ENCODE data around the gene SLC22A13.
"Not testable (repeated sequence)": the region's sequence is repeated elsewhere in the genome, so short reads cannot be mapped to it uniquely, and the experiment has no call there.

The SLC22A13 gene

GRCh38 chr3:38314764-38315487 lies 49.3 kb downstream of the SLC22A13 start:
- DNase-seq (ENCODE audit: low read depth, low spot score) = no peak
- Histone ChIP-seq H3K36me3 (ENCODE audit: control insufficient read depth, insufficient read depth, low read length) (no peaks in the 10 kb centered on the region), H3K27me3 (ENCODE audit: control insufficient read depth, insufficient read depth, low read length) (no peaks in the 10 kb centered on the region), H3K4me3 (ENCODE audit: low read length) (no peak overlapping the region), H3K9me3 (ENCODE audit: control insufficient read depth, insufficient read depth, low read length) (no peaks in the 10 kb centered on the region), H3K27ac (ENCODE audit: low read length) (no peak overlapping the region), H3K4me1 (ENCODE audit: control insufficient read depth, insufficient read depth, low read length) (peaks cover 3% of the 10 kb centered on the region)
- WGBS (ENCODE audit: insufficient coverage, insufficient read length) = no CpG with 5 or more reads among the region's 5 CpGs

DNA sequence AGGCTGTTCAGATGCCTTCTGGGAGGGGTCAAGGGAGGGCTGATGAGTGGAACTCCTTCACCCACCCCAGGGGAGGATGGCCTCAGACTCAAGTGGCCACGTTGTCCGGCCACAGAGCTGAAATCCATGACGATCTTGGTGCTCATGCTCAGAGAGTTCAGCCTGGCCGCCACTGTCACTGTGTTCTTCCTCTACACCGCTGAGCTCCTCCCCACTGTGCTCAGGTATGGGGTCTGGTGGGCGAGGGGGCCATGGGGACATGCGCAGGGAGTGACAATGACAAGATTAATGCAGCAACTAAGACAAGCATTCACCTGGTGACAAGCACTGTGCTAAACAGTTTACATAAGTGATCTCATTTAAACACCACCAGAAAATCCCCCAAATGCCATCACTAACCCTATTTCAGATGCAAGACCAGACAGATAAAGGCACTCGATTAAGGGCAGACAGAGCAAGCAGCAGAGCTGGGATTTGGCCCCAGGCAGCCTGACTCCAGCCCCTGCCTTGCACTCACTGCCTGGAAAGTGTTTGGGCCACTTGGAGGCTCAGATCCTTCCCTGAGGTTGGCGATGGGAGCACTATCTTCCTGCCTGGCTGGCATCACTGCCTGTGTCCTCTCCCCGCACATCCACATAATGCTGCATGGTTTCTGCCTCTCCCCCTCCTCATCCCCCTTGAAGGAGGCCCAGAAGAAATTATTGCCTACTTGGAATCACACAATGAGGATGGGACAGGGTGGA lies 50.0 kb downstream of the SLC22A13 start:
- no peaks in the 10 kb centered on the region for H3K27me3 ChIP-seq (ENCODE audit: control insufficient read depth, insufficient read depth, low read length)
- no peak for DNase-seq (ENCODE audit: low read depth, low spot score)

DNA sequence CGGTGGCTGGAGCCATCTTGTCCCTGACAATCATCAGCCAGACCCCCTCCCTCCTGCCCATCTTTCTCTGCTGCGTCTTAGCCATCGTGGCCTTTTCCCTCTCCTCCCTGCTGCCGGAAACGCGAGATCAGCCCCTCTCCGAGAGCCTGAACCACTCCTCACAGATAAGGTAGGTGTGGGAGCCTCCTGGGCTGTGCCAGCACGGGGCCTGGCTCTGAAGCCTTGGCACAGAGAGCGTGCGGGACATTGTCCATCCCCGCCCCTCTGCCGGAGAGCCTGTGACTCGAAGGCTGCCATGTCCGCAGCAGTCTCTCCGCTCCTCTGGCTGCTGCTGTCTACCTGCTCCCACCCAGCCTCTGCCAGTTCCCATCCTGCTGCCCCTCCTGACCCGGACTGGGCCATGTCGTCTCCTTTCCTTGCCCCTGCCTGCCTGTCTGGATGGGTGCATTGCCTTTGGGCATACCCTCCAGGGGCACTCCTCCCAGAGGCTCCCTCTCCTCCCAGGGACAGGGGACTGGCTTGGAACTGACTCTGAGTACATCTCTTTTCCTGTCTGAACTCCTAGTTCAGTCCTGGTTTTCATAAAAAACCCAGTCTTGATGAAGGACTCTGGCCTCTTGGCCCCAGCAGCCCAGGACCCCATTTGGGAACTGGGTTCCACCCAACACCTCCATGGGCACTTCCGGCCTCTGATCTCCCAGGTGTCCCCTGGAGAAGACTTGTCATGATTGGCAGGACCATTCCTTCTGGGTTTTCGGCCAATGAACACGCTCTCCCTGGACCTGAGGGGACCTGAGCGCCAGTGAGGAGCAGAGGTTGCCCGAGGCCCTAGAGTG lies 51.0 kb downstream of the SLC22A13 start:
- peaks cover 3% of the 10 kb centered on the region for H3K4me1 ChIP-seq (ENCODE audit: control insufficient read depth, insufficient read depth, low read length)
- no peaks in the 10 kb centered on the region for H3K36me3 ChIP-seq (ENCODE audit: control insufficient read depth, insufficient read depth, low read length)
- no peaks in the 10 kb centered on the region for H3K9me3 ChIP-seq (ENCODE audit: control insufficient read depth, insufficient read depth, low read length)
- no peak overlapping the region for H3K4me3 ChIP-seq (ENCODE audit: low read length)
- WGBS (ENCODE audit: insufficient coverage, insufficient read length) = no CpG with 5 or more reads among the region's 22 CpGs
- no peaks in the 10 kb centered on the region for H3K27me3 ChIP-seq (ENCODE audit: control insufficient read depth, insufficient read depth, low read length)
- no peak overlapping the region for H3K27ac ChIP-seq (ENCODE audit: low read length)
- no peak for DNase-seq (ENCODE audit: low read depth, low spot score)

More for the DNA sequence above, 50.0 kb downstream of the SLC22A13 start:
- Histone ChIP-seq H3K4me3 (ENCODE audit: low read length) (no peak overlapping the region), H3K27ac (ENCODE audit: low read length) (no peak overlapping the region), H3K9me3 (ENCODE audit: control insufficient read depth, insufficient read depth, low read length) (no peaks in the 10 kb centered on the region), H3K36me3 (ENCODE audit: control insufficient read depth, insufficient read depth, low read length) (no peaks in the 10 kb centered on the region), H3K4me1 (ENCODE audit: control insufficient read depth, insufficient read depth, low read length) (peaks cover 3% of the 10 kb centered on the region)
- WGBS (ENCODE audit: insufficient coverage, insufficient read length) = no CpG with 5 or more reads among the region's 10 CpGs

- Histone ChIP-seq H3K4me1 (ENCODE audit: control insufficient read depth, insufficient read depth, low read length) (peaks cover 3% of the 10 kb centered on the region), H3K27ac (ENCODE audit: low read length) (no peak overlapping the region), H3K4me3 (ENCODE audit: low read length) (no peak overlapping the region), H3K27me3 (ENCODE audit: control insufficient read depth, insufficient read depth, low read length) (no peaks in the 10 kb centered on the region), H3K9me3 (ENCODE audit: control insufficient read depth, insufficient read depth, low read length) (no peaks in the 10 kb centered on the region), H3K36me3 (ENCODE audit: control insufficient read depth, insufficient read depth, low read length) (no peaks in the 10 kb centered on the region)
- no CpG with 5 or more reads among the region's 7 CpGs for WGBS (ENCODE audit: insufficient coverage, insufficient read length)
- no peak for DNase-seq (ENCODE audit: low read depth, low spot score)
These were observed 51.7 kb downstream of the SLC22A13 start for GRCh38 chr3:38317192-38317759.

DNA sequence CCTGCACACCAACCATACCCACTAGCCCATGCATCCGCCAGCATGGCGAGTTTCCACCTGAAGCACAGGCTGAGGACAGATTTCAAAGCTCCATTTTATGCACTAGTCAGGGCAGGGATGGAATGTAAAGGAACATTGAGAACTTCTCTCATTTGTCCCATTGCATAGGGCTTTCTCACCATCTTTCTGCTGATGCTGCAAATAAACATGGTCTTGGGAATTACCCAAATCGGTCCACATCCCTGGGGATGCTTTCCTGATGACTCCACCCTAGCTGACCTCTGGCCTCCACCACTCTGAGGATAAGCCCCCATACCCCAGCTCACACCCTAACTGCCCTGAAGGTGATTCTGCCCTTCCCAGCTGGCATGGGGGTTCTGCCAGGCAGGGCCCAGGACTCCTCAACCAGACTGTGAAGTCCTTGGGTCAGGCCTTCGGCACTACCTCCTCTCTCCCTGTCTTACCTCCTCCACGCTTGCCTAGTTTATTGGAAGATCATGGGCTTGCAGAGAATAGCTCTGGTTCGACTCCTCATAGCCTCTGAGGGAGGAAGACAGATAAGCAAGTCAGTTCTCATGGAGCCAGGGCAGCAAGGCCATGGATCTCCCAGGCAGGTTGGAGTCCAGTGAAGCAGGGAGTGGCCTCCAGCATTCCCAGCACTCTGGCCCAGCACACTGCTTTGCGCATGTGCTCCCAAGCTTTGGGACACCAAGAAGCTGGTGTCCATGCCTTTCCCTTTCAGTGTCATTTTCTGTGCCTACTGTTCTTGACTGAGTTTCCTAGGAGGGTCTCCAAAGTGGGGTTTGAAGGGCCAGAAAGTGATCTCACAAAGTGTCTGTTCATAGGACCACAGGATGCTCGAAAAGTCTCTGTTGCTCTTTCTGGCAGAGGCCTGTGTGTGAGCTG lies 53.4 kb downstream of the SLC22A13 start:
- H3K4me3 ChIP-seq (ENCODE audit: low read length) = no peak overlapping the region
- no peak for DNase-seq (ENCODE audit: low read depth, low spot score)
- H3K27ac ChIP-seq (ENCODE audit: low read length) = no peak overlapping the region
- H3K9me3 ChIP-seq (ENCODE audit: control insufficient read depth, insufficient read depth, low read length) = no peaks in the 10 kb centered on the region
- no peaks in the 10 kb centered on the region for H3K36me3 ChIP-seq (ENCODE audit: control insufficient read depth, insufficient read depth, low read length)
- no CpG with 5 or more reads among the region's 8 CpGs for WGBS (ENCODE audit: insufficient coverage, insufficient read length)
- no peaks in the 10 kb centered on the region for H3K27me3 ChIP-seq (ENCODE audit: control insufficient read depth, insufficient read depth, low read length)
- H3K4me1 ChIP-seq (ENCODE audit: control insufficient read depth, insufficient read depth, low read length) = peaks cover 3% of the 10 kb centered on the region

- WGBS (ENCODE audit: insufficient coverage, insufficient read length) = no CpG with 5 or more reads among the region's 4 CpGs
- H3K4me3 ChIP-seq (ENCODE audit: low read length); H3K9me3 ChIP-seq (ENCODE audit: control insufficient read depth, insufficient read depth, low read length); H3K27ac ChIP-seq (ENCODE audit: low read length); H3K36me3 ChIP-seq (ENCODE audit: control insufficient read depth, insufficient read depth, low read length); H3K4me1 ChIP-seq (ENCODE audit: control insufficient read depth, insufficient read depth, low read length); H3K27me3 ChIP-seq (ENCODE audit: control insufficient read depth, insufficient read depth, low read length); DNase-seq (ENCODE audit: low read depth, low spot score): not testable (repeated sequence)
These were observed 55.0 kb downstream of the SLC22A13 start for GRCh38 chr3:38320638-38321037.

GRCh38 chr3:38323060-38323459 lies 57.4 kb downstream of the SLC22A13 start:
- H3K36me3 ChIP-seq (ENCODE audit: control insufficient read depth, insufficient read depth, low read length) = no peaks in the 10 kb centered on the region
- no peaks in the 10 kb centered on the region; the same call in 1 of the 2 replicates for H3K9me3 ChIP-seq (ENCODE audit: control insufficient read depth, insufficient read depth, low read length)
- no CpG with 5 or more reads among the region's 1 CpG for WGBS (ENCODE audit: insufficient coverage, insufficient read length)
- H3K4me1 ChIP-seq (ENCODE audit: control insufficient read depth, insufficient read depth, low read length) = no peaks in the 10 kb centered on the region
- no peak overlapping the region for H3K4me3 ChIP-seq (ENCODE audit: low read length)
- no peak overlapping the region for H3K27ac ChIP-seq (ENCODE audit: low read length)
- DNase-seq (ENCODE audit: low read depth, low spot score) = no peak
- H3K27me3 ChIP-seq (ENCODE audit: control insufficient read depth, insufficient read depth, low read length) = no peaks in the 10 kb centered on the region

- no CpG with 5 or more reads among the region's 2 CpGs for WGBS (ENCODE audit: insufficient coverage, insufficient read length)
These were observed 59.6 kb downstream of the SLC22A13 start for GRCh38 chr3:38325256-38325655.

DNA sequence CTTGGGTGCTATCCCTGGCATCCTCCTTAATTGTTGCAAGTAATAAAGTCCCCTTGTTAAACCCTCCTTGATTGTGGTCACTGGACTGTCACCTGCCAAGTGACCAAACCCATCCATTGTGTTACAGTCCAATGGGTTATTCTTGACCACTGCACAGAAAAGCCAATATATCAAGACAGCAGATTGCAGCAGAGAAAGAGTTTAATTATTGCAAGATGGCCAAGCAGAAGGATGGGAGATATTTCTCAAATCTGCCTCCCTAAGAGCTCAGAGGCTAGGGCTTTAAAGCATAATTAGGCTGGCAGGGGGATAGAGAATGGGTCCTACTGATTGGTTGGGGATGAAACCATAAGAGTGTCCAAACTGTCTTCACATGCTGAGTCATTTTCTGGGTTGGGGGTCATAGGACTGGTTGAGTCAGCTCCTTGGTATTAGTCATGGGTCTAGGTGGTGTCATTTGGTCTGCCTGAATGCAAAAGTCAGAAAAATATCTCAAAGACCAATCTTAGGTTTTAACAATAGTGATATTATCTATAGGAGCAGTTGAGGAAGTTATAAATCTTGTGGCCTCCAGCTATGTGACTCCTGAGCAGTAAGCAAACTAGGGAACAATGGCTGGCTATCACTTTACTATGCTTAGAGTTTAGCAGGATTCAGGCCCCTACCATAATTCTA lies 61.9 kb downstream of the SLC22A13 start:
- Histone ChIP-seq H3K4me1 (ENCODE audit: control insufficient read depth, insufficient read depth, low read length) (no peaks in the 10 kb centered on the region), H3K9me3 (ENCODE audit: control insufficient read depth, insufficient read depth, low read length) (no peaks in the 10 kb centered on the region; the same call in 1 of the 2 replicates), H3K27ac (ENCODE audit: low read length) (no peak overlapping the region), H3K36me3 (ENCODE audit: control insufficient read depth, insufficient read depth, low read length) (no peaks in the 10 kb centered on the region), H3K27me3 (ENCODE audit: control insufficient read depth, insufficient read depth, low read length) (no peaks in the 10 kb centered on the region), H3K4me3 (ENCODE audit: low read length) (no peak overlapping the region)
- no peak for DNase-seq (ENCODE audit: low read depth, low spot score)

More at GRCh38 chr3:38325256-38325655, 59.6 kb downstream of the SLC22A13 start:
- Histone ChIP-seq H3K27ac (ENCODE audit: low read length) (no peak overlapping the region), H3K4me1 (ENCODE audit: control insufficient read depth, insufficient read depth, low read length) (no peaks in the 10 kb centered on the region), H3K9me3 (ENCODE audit: control insufficient read depth, insufficient read depth, low read length) (no peaks in the 10 kb centered on the region; the same call in 1 of the 2 replicates), H3K4me3 (ENCODE audit: low read length) (no peak overlapping the region), H3K27me3 (ENCODE audit: control insufficient read depth, insufficient read depth, low read length) (no peaks in the 10 kb centered on the region), H3K36me3 (ENCODE audit: control insufficient read depth, insufficient read depth, low read length) (no peaks in the 10 kb centered on the region)
- DNase-seq (ENCODE audit: low read depth, low spot score) = no peak
